Head of caudate nucleus (tissue), 42 donors: ENCODE results near the gene CARTPT.

Source experiments
- DNase-seq, 42 donors: peaks; one replicate each; pipeline versions ENCODE4 v3.0.0 to v3.0.0-alpha.2; 2020 to 2021; ENCODE audit warnings: mixed read lengths in 7 of 42
- intact Hi-C: fragments of 100-400 bp; cut with DNase I; formaldehyde crosslinking; loops from one replicate; pipeline ENCODE4 v1.15.0; 2022

CARTPT gene

GRCh38 chr5:71719063-71719964, at the start of gene CARTPT:
Gene CARTPT, plus strand, starts transcription at chr5:71719275. Its CDS starts 19 bp downstream, at chr5:71719294.
- peak in 3 of 42 donors; percentile 1 to 8 (median 2) for DNase-seq
- intact Hi-C loops: no loop called here

GRCh38 chr5:71677977-71678376, 41.1 kb upstream of the CARTPT start:
- DNase-seq: no peak
- intact Hi-C loops: no loop called here

GRCh38 chr5:71679714-71680113, 39.4 kb upstream of the CARTPT start:
- intact Hi-C loops: no loop called here
- DNase-seq: no peak

GRCh38 chr5:71680510-71680909, 38.6 kb upstream of the CARTPT start:
- intact Hi-C loops: no loop called here
- no peak for DNase-seq

GRCh38 chr5:71681296-71681695, 37.8 kb upstream of the CARTPT start:
- intact Hi-C loops: no loop called here
- DNase-seq: no peak

DNA sequence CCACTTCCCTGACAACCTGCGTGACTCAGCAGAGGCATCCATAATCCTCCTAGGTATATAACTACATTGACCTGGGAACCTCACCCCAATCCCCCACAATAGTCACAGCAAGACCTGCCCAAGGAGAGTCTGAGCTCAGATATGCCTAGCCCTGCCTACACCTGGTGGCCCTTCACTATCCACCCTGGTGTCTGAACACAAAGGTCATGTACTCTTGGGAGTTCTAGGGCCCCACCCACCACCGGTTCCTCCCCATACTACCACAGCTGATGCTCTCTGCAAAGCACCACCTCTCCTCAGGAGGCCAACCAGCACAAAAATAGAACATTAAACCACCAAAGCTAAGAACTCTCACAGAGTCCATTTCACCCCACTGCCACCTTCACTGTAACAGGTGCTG, 34.8 kb upstream of the CARTPT start:
- no peak for DNase-seq
- intact Hi-C loops: no loop called here

DNA sequence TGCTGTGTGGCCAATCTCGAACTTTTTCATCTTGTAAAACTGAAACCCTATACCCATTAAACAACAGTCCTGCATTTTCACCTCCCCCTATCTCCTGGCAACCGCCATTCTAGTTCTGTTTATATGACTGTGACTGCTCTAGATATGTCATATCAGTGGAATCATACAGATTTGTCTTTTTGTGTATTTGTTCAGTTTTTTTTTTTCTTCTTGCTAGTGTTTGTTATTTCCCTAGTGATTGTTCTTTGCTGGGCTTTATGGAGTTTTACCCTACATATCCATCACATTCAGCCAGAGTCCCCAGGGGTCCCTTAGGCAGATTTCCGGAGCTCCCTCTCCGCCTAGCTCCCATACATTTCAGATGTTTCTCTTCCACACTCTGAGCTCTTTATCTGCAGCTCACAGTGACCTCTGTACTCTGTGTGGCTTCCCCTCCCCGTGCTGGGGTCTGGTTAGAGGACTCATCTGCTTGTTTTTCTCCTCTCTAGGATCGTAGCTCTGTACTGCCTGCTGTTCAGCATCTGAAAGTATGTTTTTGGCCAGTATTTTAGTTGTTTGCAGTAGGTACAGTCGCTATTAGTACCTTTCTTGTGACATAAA, 25.1 kb upstream of the CARTPT start:
- no peak for DNase-seq
- intact Hi-C loops: no loop called here

GRCh38 chr5:71695071-71695470, 24.0 kb upstream of the CARTPT start:
- intact Hi-C loops: no loop called here
- no peak for DNase-seq

DNA sequence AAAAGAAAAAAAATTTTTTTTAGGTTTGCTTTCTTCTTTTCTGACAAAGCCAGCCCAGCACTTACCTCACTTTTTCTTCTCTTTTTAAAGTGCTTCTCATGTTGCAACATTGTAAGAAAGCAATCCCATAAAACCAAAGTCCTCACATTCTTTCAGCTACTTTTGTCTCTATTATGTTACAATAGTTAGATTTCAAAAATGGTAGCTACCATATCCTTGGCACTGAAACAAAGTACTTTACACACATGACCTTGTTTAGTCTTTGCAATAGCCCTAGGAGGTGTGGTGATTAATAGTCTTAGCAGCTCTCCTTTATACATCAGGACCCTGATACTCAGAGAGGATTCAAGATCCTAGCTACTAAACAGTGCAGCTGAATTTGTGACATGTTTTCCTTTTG, 23.5 kb upstream of the CARTPT start:
- DNase-seq: no peak
- intact Hi-C loops: no loop called here

- intact Hi-C loops: no loop called here
- DNase-seq: no peak
Measured at GRCh38 chr5:71697967-71698366, 21.1 kb upstream of the CARTPT start.

- intact Hi-C loops: no loop called here
Measured at GRCh38 chr5:71699233-71699632, 19.8 kb upstream of the CARTPT start.

DNA sequence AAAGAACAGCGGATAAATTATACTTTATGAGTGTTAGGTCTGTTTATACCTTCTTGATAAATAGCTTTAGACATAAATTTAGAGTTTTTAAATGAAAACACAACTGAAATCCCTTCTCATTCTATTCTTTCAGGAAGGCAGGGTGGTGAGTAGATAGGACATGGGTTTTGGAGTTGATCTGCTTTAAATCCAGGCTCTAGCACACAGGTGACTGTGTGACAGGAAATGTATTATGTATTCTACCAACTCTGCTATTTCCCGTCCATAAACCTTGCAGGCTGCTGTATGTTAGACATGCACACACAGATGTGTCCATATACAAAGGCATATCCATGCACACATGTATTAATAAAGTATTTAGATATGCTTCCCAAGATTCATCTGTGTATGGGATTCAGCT, 19.3 kb upstream of the CARTPT start:
- no peak for DNase-seq
- intact Hi-C loops: no loop called here

More at GRCh38 chr5:71699233-71699632, 19.8 kb upstream of the CARTPT start:
- DNase-seq: no peak

GRCh38 chr5:71700803-71701202, 18.3 kb upstream of the CARTPT start:
- DNase-seq: no peak
- intact Hi-C loops: no loop called here

DNA sequence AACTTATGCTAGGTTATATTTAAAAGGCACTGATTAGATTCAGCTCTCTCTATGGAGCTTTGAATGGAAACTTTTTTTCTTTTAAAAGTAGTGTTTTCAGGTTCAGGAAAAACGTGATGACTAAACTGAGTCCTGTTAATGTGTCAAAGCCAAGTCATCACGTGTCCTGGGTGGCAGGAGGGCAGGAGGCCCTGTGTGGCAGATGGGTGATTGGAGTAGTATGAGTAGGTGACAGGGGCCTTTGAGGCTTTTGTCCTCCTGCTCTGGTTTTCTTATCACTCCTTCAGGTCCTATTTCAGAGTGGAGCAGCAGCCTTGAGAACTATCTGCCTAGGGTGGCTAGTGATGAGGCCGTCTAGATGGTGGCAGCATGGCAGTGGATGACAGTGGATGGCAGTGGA, 17.7 kb upstream of the CARTPT start:
- intact Hi-C loops: no loop called here

DNA sequence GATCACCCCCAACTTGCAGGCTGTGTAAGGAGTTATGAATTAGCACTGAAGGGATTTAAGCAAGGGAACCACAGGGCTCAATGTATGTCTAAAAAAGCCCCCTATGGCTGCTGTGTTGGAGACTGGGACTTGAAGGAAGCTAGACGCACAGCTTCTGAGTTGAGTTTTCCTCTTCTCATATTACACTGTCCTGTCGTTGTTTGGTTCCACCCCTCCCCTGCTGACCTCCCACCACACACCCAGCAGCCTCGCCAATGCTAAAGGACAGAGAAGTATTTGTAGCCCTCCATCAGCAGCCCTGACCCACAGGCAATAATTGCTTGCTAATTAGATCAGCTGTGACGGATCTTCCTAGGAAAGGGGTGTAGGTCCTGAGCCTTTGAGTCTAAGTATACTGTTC, 15.1 kb upstream of the CARTPT start:
- DNase-seq: no peak
- intact Hi-C loops: no loop called here

More for the DNA sequence above, 17.7 kb upstream of the CARTPT start:
- DNase-seq: no peak

DNA sequence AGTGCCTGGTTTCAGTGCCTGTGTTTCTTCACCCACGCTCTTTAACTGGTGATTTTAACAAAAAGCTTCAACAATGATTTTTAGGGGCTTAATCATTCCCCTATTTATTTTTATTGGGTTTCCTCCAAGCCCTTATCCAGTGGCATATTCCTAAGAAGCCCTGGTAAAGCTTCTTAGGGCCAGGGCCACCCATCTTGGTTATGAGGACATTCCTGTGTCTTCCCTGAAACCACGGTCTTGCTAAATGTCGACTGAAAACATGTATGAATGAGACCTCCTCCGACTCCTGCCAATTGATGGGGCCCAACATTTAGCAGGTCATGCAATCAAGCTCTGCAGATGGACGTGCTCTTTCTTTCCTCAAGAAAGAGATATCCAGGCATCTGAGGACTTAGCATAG, 13.7 kb upstream of the CARTPT start:
- intact Hi-C loops: no loop called here
- DNase-seq: no peak

GRCh38 chr5:71706906-71707305, 12.2 kb upstream of the CARTPT start:
- intact Hi-C loops: no loop called here
- DNase-seq: no peak

DNA sequence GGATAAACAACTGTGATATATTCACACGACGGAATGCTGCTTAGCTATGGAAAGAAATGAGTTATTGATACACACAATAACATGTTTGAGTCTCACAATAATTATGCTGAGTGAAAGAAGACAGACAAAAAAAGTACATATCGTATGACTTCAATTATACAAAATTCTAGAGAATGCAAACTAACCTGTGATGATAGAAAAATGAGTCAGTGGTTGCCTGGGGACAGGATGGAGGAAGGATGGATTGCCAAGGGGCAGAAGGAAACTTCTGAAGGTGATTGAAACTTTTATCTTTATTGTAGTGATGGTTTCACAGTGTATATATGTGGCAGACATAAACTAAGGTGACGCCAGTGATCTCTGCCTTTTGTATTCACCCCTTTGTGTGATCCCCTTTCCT, 7.5 kb upstream of the CARTPT start:
- DNase-seq: no peak
- intact Hi-C loops: no loop called here

- no peak for DNase-seq
- intact Hi-C loops: no loop called here
Measured at GRCh38 chr5:71714911-71715310, 4.2 kb upstream of the CARTPT start.

- intact Hi-C loops: no loop called here
- DNase-seq: no peak
Measured at GRCh38 chr5:71727978-71728377, 8.9 kb downstream of the CARTPT start.

DNA sequence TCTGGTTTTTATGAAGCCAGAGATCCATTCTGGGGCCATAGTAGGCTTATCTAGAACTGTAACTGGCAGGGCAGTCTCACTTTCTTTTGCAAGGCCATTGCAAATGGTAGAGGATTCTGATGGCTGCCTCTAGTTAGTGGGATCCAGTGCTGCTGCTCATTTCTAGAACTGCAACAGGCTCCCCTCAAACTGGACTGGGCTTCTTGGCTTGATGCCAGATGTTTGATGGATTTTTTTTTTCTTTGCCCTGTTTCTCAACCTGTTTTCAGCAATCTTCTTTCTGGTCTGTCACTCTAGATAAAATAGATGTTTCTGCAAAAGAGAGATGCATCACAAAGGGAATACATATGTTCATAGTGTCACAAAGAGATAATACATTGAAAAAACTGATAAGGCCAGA, 11.9 kb downstream of the CARTPT start:
- intact Hi-C loops: no loop called here

More for the DNA sequence above, 11.9 kb downstream of the CARTPT start:
- DNase-seq: no peak
